H7 (cell line): ENCODE results near the gene GPR179. TPM values are rescaled to one million over a fixed set of nuclear protein-coding genes. Genes with fewer than 3 reads are reported as not detected.
A peak's percentile ranks its signal among the peaks of the same experiment; 100 is the strongest.

ENCODE experiments used
- DNase-seq: peaks from one replicate; pipeline ENCODE4 v3.0.0; 2012
- H3K27me3 ChIP-seq: 2 replicates; pipeline ENCODE4 v1.6.0; 2011; ENCODE audit warnings: mild to moderate bottlenecking, low read length; ENCODE audit not compliant: control insufficient read depth, insufficient read depth
- H3K36me3 ChIP-seq: replicated peaks from 2 replicates; pipeline ENCODE4 v1.5.1; 2011; ENCODE audit warnings: low read length; ENCODE audit not compliant: control insufficient read depth, insufficient read depth
- H3K4me3 ChIP-seq: 2 replicates; pipeline ENCODE4 v1.5.1; 2011; ENCODE audit warnings: low read depth, mild to moderate bottlenecking, control low read depth, low read length, moderate library complexity; ENCODE audit not compliant: insufficient read depth
- total RNA-seq: library from RNA; depleted of rRNA; stranded (reverse); fragments of >200 nt; shearing (Covaris generic); gene quantifications from 2 replicates; pipeline ENCODE4 v1.2.3, GENCODE V29; 2014

Gene GPR179
- total RNA-seq, 1 experiment from 2014 or later, result 0.07 TPM

- no peaks in the 10 kb centered on the region for H3K36me3 ChIP-seq
- no peak overlapping the region for H3K4me3 ChIP-seq
- no peaks in the 10 kb centered on the region for H3K27me3 ChIP-seq
- no peak for DNase-seq
These were observed 9.0 kb downstream of the GPR179 start for GRCh38 chr17:38334480-38335364.

GRCh38 chr17:38333635-38334295, 10.0 kb downstream of the GPR179 start:
- Histone ChIP-seq H3K4me3 (no peak overlapping the region), H3K36me3 (no peaks in the 10 kb centered on the region), H3K27me3 (no peaks in the 10 kb centered on the region)
- DNase-seq, result peak; percentile 97

GRCh38 chr17:38332735-38333134, 11.0 kb downstream of the GPR179 start:
- Histone ChIP-seq H3K36me3 (no peaks in the 10 kb centered on the region), H3K4me3 (no peak overlapping the region), H3K27me3 (no peaks in the 10 kb centered on the region)
- no peak for DNase-seq

- H3K27me3 ChIP-seq, result no peaks in the 10 kb centered on the region
- no peaks in the 10 kb centered on the region for H3K36me3 ChIP-seq
- peak; percentile 66 for DNase-seq
- no peak overlapping the region for H3K4me3 ChIP-seq
These were observed 12.8 kb downstream of the GPR179 start for GRCh38 chr17:38330941-38331411.

GRCh38 chr17:38329808-38330730, 13.7 kb downstream of the GPR179 start:
- no peaks in the 10 kb centered on the region for H3K36me3 ChIP-seq
- DNase-seq, result no peak
- no peaks in the 10 kb centered on the region for H3K27me3 ChIP-seq
- no peak overlapping the region for H3K4me3 ChIP-seq

- Histone ChIP-seq H3K36me3 (no peaks in the 10 kb centered on the region), H3K27me3 (no peaks in the 10 kb centered on the region), H3K4me3 (no peak overlapping the region)
- no peak for DNase-seq
These were observed 14.5 kb downstream of the GPR179 start for GRCh38 chr17:38329284-38329683.

GRCh38 chr17:38328620-38329019, 15.1 kb downstream of the GPR179 start:
- Histone ChIP-seq H3K36me3 (no peaks in the 10 kb centered on the region; the same call in 1 of the 2 replicates), H3K27me3 (no peaks in the 10 kb centered on the region), H3K4me3 (no peak overlapping the region)
- no peak for DNase-seq

GRCh38 chr17:38327936-38328335, 15.8 kb downstream of the GPR179 start:
- no peak for DNase-seq
- Histone ChIP-seq H3K4me3 (no peak overlapping the region), H3K27me3 (no peaks in the 10 kb centered on the region), H3K36me3 (peaks cover 5% of the 10 kb centered on the region)

GRCh38 chr17:38326996-38327792, 16.6 kb downstream of the GPR179 start:
- Histone ChIP-seq H3K4me3 (no peak overlapping the region), H3K27me3 (no peaks in the 10 kb centered on the region), H3K36me3 (peaks cover 10% of the 10 kb centered on the region)
- DNase-seq, result no peak

- Histone ChIP-seq H3K4me3 (no peak overlapping the region), H3K36me3 (peaks cover 10% of the 10 kb centered on the region), H3K27me3 (no peaks in the 10 kb centered on the region)
- peak; percentile 65 for DNase-seq
These were observed 18.4 kb downstream of the GPR179 start for GRCh38 chr17:38325221-38325851.

- no peak for DNase-seq
These were observed 19.0 kb downstream of the GPR179 start for GRCh38 chr17:38324772-38325171.

GRCh38 chr17:38324141-38324697, 19.5 kb downstream of the GPR179 start:
- Histone ChIP-seq H3K36me3 (peaks cover 12% of the 10 kb centered on the region), H3K27me3 (no peaks in the 10 kb centered on the region), H3K4me3 (no peak overlapping the region)
- DNase-seq, result no peak

More at GRCh38 chr17:38324772-38325171, 19.0 kb downstream of the GPR179 start:
- H3K36me3 ChIP-seq, result peaks cover 10% of the 10 kb centered on the region
- no peaks in the 10 kb centered on the region for H3K27me3 ChIP-seq
- no peak overlapping the region for H3K4me3 ChIP-seq

GRCh38 chr17:38322897-38323296, 20.9 kb downstream of the GPR179 start:
- H3K4me3 ChIP-seq, result no peak overlapping the region
- no peak for DNase-seq
- no peaks in the 10 kb centered on the region for H3K27me3 ChIP-seq
- H3K36me3 ChIP-seq, result peaks cover 12% of the 10 kb centered on the region
